ENCODE data around the gene NAALADL2. TPM values are rescaled to one million over a fixed set of nuclear protein-coding genes. Genes with fewer than 3 reads are reported as not detected.

Gene NAALADL2
- total and polyA plus RNA-seq, 2 of the 8 experiments (the other 6 are each of a cell fraction or from before 2014, with no cell fraction given): 0.12 to 0.22 TPM

DNA sequence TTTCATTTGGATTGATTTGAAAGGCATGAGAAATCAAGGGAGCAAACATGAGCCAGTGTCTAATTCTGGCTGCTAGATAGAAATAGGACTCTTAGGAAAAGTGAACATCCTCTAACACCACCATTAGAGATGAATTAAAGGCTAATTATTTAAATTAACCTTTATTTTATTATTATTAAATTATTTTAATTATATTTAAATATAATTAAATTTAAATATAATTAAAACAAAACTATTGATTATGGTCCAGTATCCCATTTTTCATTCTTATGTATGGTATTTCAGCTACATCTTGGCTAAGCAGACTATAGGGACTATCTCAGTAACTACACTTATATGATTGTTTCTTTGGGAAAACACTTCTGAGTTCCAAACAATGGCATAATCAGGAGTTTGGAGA, 904.8 kb downstream of the NAALADL2 start (continued):
- TF ChIP-seq, protein P1, sequence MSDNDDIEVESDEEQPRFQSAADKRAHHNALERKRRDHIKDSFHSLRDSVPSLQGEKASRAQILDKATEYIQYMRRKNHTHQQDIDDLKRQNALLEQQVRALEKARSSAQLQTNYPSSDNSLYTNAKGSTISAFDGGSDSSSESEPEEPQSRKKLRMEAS (IDR thresholded peaks at IDR 0.05): no peak
- TF ChIP-seq TAF7 (optimal IDR thresholded peaks at IDR 0.05; ENCODE audit: borderline replicate concordance, low read depth, low read length) (no peak), SP1 (IDR thresholded peaks at IDR 0.05; ENCODE audit: low read depth, low read length) (no peak), PHF8 (conservative IDR thresholded peaks at IDR 0.05; ENCODE audit: low read depth, low read length) (no peak)
